ENCODE results near the gene ANGEL2.

The ANGEL2 gene

DNA sequence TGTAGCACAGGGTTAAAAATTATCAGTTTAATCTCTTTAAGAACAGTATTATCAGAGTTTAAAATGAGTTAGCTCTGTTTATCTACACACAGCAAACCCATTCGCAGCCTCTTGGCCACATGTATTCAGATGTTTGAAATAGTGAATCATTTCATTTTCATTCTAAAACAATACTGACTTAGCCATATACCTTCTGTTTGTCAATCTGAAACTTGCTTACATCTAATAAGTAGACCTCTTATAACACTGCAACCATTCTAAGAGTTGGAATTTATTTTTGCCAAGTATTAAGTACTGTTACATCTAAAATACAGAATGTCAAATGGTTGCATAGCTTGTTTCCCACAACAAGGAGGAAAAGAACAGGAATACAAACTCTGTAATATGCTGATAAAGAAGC is 25.4 kb downstream of the ANGEL2 start:
- intact Hi-C loops (cut with micrococcal nuclease): loop anchor here (5.0 kb wide), 1 partner anchor 533 kb away; no protein-coding TSS in a partner anchor
- peaks cover 34% of the 10 kb centered on the region for H3K36me3 Mint-ChIP-seq (ENCODE audit: low read depth)

DNA sequence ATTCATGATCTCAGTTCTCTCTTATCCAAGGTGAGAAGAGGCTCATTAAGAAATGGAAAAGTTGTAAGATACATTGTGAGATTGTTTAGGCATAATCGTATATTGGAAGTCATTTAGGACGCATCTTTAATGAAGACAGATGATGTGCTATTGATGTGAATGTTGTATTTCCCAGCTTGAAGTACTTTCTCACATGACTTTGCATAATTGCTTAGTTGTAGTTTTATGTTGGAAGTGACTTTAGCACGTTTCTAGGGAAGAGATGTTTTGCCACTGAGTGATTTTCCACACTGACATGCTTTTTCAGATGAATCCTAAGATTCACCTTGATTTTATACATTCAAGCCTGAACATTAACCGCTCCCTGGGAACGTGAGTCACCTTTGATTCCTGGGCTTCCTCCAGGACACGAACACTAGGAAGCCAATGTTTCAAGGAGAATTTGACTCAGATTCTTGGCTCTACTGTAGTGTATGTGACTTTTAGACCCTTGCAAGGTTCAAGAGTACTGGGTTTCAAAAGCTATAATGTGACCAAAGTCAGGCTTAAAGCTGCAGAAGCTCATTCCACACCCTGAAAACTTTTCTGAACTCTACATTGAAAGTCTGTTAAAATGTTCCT is 27.9 kb downstream of the ANGEL2 start:
- no peak overlapping the region for H3K4me3 Mint-ChIP-seq
- H3K4me1 Mint-ChIP-seq (ENCODE audit: low read depth): no peaks in the 10 kb centered on the region
- peaks cover 20% of the 10 kb centered on the region for H3K36me3 Mint-ChIP-seq (ENCODE audit: low read depth)
- H3K9me3 Mint-ChIP-seq: no peaks in the 10 kb centered on the region
- no peak overlapping the region for H3K27ac Mint-ChIP-seq
- intact Hi-C loops (cut with micrococcal nuclease): no loop called here
- no peaks in the 10 kb centered on the region for H3K27me3 Mint-ChIP-seq

More for the DNA sequence above, 25.4 kb downstream of the ANGEL2 start:
- Mint-ChIP-seq H3K27me3 (no peaks in the 10 kb centered on the region), H3K4me3 (no peak overlapping the region), H3K27ac (no peak overlapping the region), H3K4me1 (ENCODE audit: low read depth) (no peaks in the 10 kb centered on the region), H3K9me3 (no peaks in the 10 kb centered on the region)

DNA sequence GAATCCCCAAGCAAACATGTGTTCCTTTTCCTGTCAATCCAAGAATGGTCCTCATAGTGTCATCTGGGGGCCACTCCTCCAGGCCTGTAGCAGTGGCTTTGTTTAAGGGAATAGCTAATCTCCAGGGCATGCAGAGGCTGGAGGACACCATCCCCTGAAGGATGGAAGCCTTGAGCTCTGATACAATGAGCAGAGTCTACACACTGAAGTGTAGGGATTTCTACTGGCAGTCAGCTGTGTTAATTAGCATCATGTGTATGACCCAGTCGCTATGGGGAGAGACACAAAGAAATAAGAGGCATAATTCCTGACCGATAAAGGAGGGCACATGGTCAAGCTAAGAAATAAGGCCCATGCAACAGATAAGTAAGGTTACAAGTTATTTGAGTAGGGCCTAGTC is 29.1 kb downstream of the ANGEL2 start:
- peak overlapping the region; percentile 29 for H3K27ac Mint-ChIP-seq
- H3K4me1 Mint-ChIP-seq (ENCODE audit: low read depth): no peaks in the 10 kb centered on the region
- H3K9me3 Mint-ChIP-seq: no peaks in the 10 kb centered on the region
- H3K4me3 Mint-ChIP-seq: no peak overlapping the region
- H3K36me3 Mint-ChIP-seq (ENCODE audit: low read depth): peaks cover 10% of the 10 kb centered on the region
- intact Hi-C loops (cut with micrococcal nuclease): no loop called here
- H3K27me3 Mint-ChIP-seq: no peaks in the 10 kb centered on the region

DNA sequence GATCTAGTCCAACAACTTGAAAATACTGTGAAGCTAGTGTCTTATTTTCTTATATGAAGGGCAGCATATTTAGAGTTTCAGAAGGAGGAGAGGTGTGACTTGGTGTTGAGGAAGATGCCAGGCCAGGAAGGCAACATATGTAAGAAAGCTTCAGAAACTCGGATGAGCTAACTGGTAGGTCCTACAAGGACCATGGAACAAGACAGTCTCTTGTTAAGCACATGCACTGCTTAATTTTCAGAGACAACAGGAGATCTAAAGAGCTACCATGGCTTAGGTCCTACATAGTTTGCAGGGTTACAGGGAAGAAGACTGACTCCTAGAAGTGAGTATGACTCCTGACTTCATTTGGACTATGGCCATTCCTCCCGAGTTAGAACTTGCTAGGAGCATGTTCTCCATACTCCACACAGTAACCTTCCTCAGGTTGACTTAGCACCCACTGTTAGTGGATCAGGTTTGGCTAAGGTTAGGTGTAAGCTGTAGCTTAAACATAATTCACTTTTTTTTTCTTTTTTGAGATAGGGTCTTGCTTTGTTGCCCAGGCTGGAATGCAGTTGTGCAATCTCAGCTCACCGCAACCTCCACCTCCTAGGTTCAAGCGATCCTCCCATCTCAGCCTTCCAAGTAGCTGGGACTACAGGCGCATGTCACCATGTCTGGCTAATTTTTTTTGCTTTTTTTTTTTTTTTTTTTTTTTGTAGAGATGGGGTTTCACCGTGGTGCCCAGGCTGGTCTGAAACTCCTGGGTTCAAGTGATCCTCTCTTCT is 31.0 kb downstream of the ANGEL2 start:
- Mint-ChIP-seq H3K36me3 (ENCODE audit: low read depth) (peaks cover 3% of the 10 kb centered on the region), H3K27ac (no peak overlapping the region), H3K9me3 (no peaks in the 10 kb centered on the region), H3K4me3 (no peak overlapping the region), H3K4me1 (ENCODE audit: low read depth) (no peaks in the 10 kb centered on the region), H3K27me3 (no peaks in the 10 kb centered on the region)
- intact Hi-C loops (cut with micrococcal nuclease): no loop called here

DNA sequence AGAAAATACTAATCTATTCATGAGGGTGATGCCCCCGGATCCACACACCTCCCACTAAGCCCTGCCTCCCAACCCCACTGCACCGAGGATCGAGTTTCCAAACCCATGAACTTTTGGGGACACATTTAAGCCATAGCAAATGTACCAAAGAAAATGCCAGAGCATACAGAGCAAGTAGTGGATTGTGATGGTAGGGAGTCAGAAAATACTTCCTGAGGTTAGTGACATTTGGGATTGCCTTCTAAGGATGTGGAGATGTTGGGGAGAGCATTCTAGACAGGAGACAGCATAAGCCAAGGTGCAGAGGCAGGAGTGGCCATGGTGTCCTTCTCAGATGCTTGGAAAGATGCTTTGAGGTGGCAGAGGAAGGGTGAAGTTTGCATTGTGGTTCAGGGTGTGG is 32.2 kb downstream of the ANGEL2 start:
- H3K4me3 Mint-ChIP-seq: no peak overlapping the region

DNA sequence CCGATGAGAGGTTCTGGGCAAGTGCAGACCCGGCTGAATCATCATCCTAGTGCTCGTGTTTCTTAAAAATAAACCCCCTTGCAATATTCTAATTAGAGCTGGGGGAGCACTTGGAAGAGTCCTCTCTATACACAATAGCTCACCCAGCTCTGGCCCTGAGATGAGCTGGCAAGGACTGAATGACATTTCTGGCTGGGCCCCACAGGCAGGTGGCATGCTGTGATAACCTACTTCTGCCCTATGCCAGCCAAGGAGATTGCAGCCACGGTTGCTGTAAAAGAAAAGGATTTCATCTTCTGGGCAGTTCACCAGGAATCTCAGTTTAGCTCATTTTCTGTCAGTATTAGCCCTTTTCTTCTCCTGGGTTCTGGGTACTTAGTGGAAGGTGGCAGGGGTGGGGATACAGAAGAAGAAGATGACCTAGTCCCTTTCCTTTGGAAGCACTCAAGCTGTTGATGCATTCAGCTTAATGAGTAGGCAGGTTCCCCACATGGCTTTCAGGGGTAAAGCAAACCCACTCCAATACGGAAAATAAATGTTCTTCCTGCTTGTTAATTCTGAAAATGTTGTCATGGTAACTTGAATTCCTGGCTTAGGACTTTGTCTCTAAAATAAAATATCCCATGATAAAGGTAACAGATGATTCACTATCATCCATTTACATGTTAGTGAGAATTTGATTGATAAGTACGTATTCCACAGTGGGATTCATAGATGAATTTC is 33.1 kb downstream of the ANGEL2 start:
- no peaks in the 10 kb centered on the region for H3K36me3 Mint-ChIP-seq (ENCODE audit: low read depth)
- intact Hi-C loops (cut with micrococcal nuclease): no loop called here
- no peak overlapping the region for H3K4me3 Mint-ChIP-seq
- no peaks in the 10 kb centered on the region for H3K4me1 Mint-ChIP-seq (ENCODE audit: low read depth)
- no peak overlapping the region for H3K27ac Mint-ChIP-seq
- peaks cover 2% of the 10 kb centered on the region for H3K27me3 Mint-ChIP-seq
- H3K9me3 Mint-ChIP-seq: no peaks in the 10 kb centered on the region

More for the DNA sequence above, 32.2 kb downstream of the ANGEL2 start:
- no peaks in the 10 kb centered on the region for H3K4me1 Mint-ChIP-seq (ENCODE audit: low read depth)
- no peak overlapping the region for H3K27ac Mint-ChIP-seq
- H3K9me3 Mint-ChIP-seq: no peaks in the 10 kb centered on the region
- H3K36me3 Mint-ChIP-seq (ENCODE audit: low read depth): no peaks in the 10 kb centered on the region
- H3K27me3 Mint-ChIP-seq: peaks cover 2% of the 10 kb centered on the region
- intact Hi-C loops (cut with micrococcal nuclease): no loop called here

DNA sequence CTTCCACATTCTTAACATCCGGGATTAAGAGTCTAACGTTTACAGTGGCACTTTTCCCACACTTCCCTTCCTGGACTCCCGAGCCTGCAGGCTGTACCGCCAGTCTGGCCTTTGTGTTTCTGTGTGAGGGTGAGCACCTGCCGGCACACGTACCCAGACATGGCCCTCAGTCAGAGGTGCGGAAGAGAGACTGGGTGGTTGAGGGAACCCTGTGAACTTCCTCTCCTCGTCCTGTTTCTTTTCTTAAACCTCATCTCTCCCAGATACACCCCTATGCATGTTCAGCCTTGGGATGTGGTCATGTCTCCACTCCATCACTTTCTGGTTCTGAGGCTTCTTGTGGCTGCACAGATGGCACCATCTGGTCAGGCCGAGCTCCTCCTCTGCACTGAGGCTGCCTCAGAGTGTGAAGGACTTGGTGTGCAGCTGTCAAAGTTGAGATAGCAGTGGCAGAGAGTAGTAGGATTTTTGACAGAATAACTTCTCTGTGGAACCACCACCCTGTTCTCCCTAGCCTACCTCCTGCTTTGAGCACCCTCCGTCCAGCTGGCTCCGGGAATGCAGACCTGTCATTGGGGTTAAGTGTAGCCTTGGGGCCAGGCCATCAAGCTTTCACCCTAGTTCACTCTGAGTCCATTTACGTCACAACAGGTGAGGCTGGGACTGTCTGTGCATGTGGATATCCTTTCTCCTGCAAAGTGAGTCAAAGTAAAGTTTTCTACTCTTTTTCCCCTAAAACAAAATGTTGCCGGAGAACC is 33.9 kb downstream of the ANGEL2 start:
- H3K36me3 Mint-ChIP-seq (ENCODE audit: low read depth): no peaks in the 10 kb centered on the region
- no peak overlapping the region for H3K27ac Mint-ChIP-seq
- no peaks in the 10 kb centered on the region for H3K4me1 Mint-ChIP-seq (ENCODE audit: low read depth)
- H3K9me3 Mint-ChIP-seq: no peaks in the 10 kb centered on the region
- H3K4me3 Mint-ChIP-seq: no peak overlapping the region
- intact Hi-C loops (cut with micrococcal nuclease): no loop called here
- peaks cover 2% of the 10 kb centered on the region for H3K27me3 Mint-ChIP-seq

DNA sequence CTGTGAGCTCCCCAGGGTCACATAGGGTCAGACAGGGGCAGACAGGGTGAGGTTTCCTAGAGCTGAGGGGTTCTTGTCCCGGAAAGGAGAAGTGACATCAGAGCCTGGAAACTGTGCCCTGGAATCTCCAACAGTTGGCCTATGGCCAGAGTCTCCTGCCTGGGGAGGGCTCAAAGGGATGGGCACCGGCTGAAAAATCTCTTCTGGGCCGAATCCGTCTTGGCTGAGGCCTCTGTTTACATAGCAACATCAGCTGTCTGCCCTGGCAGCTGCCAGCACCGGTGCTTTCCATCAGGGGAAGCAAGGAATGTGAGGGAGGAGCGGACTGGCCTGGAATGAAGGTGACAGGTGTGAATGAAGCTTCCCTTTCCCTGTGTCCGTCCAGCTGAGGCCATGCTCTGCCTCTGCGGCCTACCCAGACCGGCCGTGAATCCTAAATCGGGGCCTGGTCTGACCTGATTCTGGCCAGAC is 34.6 kb downstream of the ANGEL2 start:
- H3K9me3 Mint-ChIP-seq: no peaks in the 10 kb centered on the region
- no peak overlapping the region for H3K27ac Mint-ChIP-seq
- no peak overlapping the region for H3K4me3 Mint-ChIP-seq
- H3K36me3 Mint-ChIP-seq (ENCODE audit: low read depth): no peaks in the 10 kb centered on the region
- H3K27me3 Mint-ChIP-seq: peaks cover 2% of the 10 kb centered on the region
- H3K4me1 Mint-ChIP-seq (ENCODE audit: low read depth): no peaks in the 10 kb centered on the region
- intact Hi-C loops (cut with micrococcal nuclease): no loop called here

DNA sequence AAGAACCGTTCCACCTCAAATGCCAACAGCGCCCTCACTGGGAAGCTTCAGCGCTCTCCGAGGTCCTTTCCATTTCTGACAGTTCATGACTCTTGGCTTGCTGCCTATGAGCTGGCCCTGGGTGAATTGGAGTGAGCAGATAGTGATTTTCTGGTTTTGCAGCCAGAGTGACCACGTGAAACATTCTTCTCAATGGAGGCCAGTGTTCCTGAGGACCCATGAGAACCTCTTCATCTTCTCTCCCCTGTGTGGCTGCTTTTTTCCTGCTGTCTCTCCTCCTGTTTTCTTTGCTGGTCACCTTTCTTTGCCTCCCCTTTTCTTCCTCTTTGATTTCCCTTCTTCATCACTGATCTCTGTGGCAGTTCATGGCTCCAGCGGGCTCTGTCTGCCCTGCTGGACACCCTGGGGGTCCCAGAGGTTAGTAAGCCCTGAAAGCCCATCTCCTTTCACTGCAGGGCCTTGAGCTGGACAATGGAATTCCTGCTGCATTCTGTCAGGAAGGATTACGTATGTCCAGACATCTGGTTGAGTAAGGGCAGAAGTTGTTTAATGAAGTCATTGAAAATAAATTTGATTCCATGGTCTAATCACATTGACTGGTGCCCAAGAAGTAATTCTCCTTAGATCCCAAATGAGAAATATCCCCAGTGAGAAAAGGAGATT is 35.4 kb downstream of the ANGEL2 start:
- H3K36me3 Mint-ChIP-seq (ENCODE audit: low read depth): no peaks in the 10 kb centered on the region
- H3K4me1 Mint-ChIP-seq (ENCODE audit: low read depth): no peaks in the 10 kb centered on the region
- no peak overlapping the region for H3K27ac Mint-ChIP-seq
- intact Hi-C loops (cut with micrococcal nuclease): no loop called here
- H3K9me3 Mint-ChIP-seq: no peaks in the 10 kb centered on the region
- H3K27me3 Mint-ChIP-seq: peaks cover 2% of the 10 kb centered on the region
- no peak overlapping the region for H3K4me3 Mint-ChIP-seq

DNA sequence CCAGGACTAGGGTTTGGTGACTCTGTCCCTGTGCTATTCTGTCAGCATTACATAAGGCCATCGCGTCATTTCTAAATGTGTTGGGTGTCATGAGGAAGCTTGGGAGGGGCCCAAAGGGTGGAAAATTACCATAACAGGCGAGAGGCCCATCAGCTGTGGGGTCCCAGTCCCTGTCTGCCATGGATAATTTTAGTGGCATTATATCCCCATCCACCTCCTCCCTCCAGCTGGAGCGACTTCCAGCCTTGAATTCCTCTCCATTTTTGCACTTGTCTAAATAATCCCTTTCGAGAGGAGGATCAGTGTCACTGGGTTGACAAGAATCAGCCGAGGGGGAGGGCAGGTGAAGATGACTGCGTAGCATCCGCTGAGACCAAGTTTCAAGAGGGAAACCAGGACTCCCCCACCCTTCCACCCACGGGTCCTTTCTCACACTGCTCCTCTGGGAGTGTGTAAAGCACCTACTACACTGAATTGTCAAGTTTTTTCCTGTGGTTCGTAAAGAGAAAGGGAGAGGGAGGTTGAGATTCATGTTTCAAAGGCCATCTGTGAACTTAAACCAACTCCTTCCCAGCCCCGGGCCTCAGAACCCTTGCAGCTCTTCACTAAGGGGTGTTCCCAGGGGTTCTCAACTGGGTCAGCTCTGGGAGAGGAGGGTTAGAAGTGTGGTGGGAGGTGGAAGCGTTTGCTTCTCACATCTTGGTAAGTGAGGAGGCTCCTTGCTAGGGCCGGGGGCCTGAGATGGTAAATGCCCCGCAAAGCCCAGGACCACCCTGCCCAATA is 36.1 kb downstream of the ANGEL2 start:
- Mint-ChIP-seq H3K27ac (no peak overlapping the region), H3K4me3 (no peak overlapping the region), H3K27me3 (peaks cover 2% of the 10 kb centered on the region), H3K9me3 (no peaks in the 10 kb centered on the region), H3K36me3 (ENCODE audit: low read depth) (no peaks in the 10 kb centered on the region), H3K4me1 (ENCODE audit: low read depth) (no peaks in the 10 kb centered on the region)
- intact Hi-C loops (cut with micrococcal nuclease): no loop called here

DNA sequence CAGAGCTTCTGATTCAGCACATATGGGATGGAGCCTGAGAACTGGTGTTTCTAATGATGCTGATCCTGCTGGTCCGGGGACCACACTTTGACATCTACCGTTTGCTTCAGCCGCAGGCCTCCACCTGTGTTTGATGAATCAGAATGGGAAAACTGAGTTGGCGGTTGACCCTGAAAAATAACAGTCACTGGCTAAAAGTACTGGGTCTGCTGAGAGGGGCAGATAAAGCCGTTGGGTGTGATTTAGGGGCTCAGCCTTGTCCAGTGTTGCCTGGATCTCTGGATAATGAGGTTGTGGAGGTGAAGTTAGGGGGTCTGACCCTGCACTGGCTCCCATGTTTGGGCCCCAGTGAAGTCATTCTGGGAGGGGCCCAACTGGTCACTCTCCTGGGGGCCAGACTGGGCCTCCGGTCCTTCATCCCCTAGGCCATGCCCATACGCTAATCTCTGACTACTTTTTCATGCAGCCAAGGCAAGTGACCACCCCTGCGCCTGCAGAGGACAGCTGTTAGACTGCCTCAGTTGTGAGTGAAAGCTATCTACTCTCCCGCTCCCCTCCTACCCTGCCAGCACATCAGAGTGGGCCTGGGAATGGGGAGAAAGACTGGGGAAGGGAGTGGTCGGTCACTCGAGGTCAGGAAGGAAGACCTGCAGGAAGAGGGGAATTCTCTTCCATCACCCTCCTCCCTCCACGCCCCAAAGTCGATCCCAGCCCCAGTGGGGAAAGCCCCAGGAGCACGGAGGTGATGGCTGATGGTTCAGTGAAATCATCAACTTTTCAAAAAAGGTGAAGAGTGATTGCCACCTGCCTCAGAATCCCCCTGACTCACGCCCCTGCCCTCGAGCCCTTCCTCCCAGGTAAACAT is 37.7 kb downstream of the ANGEL2 start:
- no peaks in the 10 kb centered on the region for H3K4me1 Mint-ChIP-seq (ENCODE audit: low read depth)

DNA sequence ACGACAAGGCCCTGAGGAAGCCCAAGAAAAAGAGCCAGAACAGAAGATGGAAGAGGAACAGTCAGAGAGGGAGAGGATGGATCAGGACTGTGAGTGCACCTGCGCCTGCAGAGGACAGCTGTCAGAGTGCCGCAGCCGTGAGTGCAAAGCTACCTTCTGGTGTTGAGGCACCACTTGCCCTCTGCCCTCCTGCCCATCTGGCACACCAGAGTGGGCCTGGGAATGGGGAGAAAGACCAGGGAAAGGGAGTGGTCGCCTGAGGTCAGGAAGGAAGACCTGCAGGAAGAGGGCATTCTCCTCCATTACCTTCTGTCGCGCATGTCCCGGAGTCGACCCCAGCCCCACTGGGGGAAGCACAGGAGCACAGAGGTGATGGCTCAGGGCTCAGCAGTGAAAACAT is 39.1 kb downstream of the ANGEL2 start:
- intact Hi-C loops (cut with micrococcal nuclease): no loop called here
- H3K27ac Mint-ChIP-seq: no peak overlapping the region
- H3K4me3 Mint-ChIP-seq: no peak overlapping the region

More for the DNA sequence above, 37.7 kb downstream of the ANGEL2 start:
- Mint-ChIP-seq H3K27me3 (peaks cover 2% of the 10 kb centered on the region), H3K9me3 (no peaks in the 10 kb centered on the region), H3K4me3 (no peak overlapping the region), H3K27ac (no peak overlapping the region), H3K36me3 (ENCODE audit: low read depth) (no peaks in the 10 kb centered on the region)
- intact Hi-C loops (cut with micrococcal nuclease): no loop called here

More for the DNA sequence above, 39.1 kb downstream of the ANGEL2 start:
- no peaks in the 10 kb centered on the region for H3K4me1 Mint-ChIP-seq (ENCODE audit: low read depth)
- H3K27me3 Mint-ChIP-seq: peaks cover 2% of the 10 kb centered on the region
- H3K9me3 Mint-ChIP-seq: no peaks in the 10 kb centered on the region
- no peaks in the 10 kb centered on the region for H3K36me3 Mint-ChIP-seq (ENCODE audit: low read depth)

Data from dendritic cell treated with granulocyte-macrophage colony-stimulating factor and Interleukin-4, amounts not matched to agents 40 ng/mL and 50 ng/mL, for 4 days (primary cell).